HFFc6 (cell line): ENCODE results near the gene IFNLR1. TPM values are rescaled to one million over a fixed set of nuclear protein-coding genes. Genes with fewer than 3 reads are reported as not detected.

Experiments
- DNase-seq: peaks from one replicate; pipeline ENCODE4 v3.0.0-alpha.2; 2018
- H3K27ac Mint-ChIP-seq: 2 replicates; pipeline ENCODE4 v1.8.0; 2020; ENCODE audit warnings: mild to moderate bottlenecking, mixed read lengths
- H3K27me3 Mint-ChIP-seq: 2 replicates; pipeline ENCODE4 v1.8.0; 2021; ENCODE audit warnings: mild to moderate bottlenecking, moderate library complexity, mixed read lengths; ENCODE audit not compliant: insufficient read depth
- H3K36me3 Mint-ChIP-seq: 2 replicates; pipeline ENCODE4 v1.8.0; 2021; ENCODE audit warnings: low read depth, mixed read lengths
- H3K4me1 Mint-ChIP-seq: 2 replicates; pipeline ENCODE4 v1.8.0; 2020; ENCODE audit warnings: low read depth, mixed read lengths
- H3K4me3 Mint-ChIP-seq: 2 replicates; pipeline ENCODE4 v1.8.0; 2020; ENCODE audit warnings: mild to moderate bottlenecking, moderate library complexity, mixed read lengths
- H3K9me3 Mint-ChIP-seq: 2 replicates; pipeline ENCODE4 v1.8.0; 2020; ENCODE audit warnings: mild to moderate bottlenecking, mixed read lengths
- CTCF ChIP-seq: fragments of 200-600 bp; sonication (generic); IDR thresholded peaks from 2 replicates; pipeline ENCODE4 v1.5.0; 2021; ENCODE audit warnings: antibody characterized with exemption, mild to moderate bottlenecking
- total RNA-seq, 6 experiments: library from RNA; stranded (reverse); fragmentation: NEBNext Ultra II Directional; extraction: Animal tissue kit (Norgen Biotek cat#: 25700); gene quantifications; 2 replicates in 1 of 6; 3 replicates in 5 of 6; pipeline ENCODE4 v1.2.3, GENCODE V29; 2021

IFNLR1 gene
- total RNA-seq, 6 experiments from 2014 or later, result not detected

GRCh38 chr1:24126018-24126671, 60.9 kb downstream of the IFNLR1 start:
- Mint-ChIP-seq H3K27ac (peak overlapping the region; percentile 62), H3K4me3 (peak overlapping the region; percentile 28; the same call in 1 of the 2 replicates), H3K27me3 (peaks cover 7% of the 10 kb centered on the region), H3K36me3 (no peaks in the 10 kb centered on the region), H3K9me3 (peaks cover 9% of the 10 kb centered on the region), H3K4me1 (peaks cover 24% of the 10 kb centered on the region)
- peak; percentile 29 for DNase-seq
- TF ChIP-seq CTCF, result no peak

GRCh38 chr1:24125456-24125855, 61.6 kb downstream of the IFNLR1 start:
- DNase-seq, result no peak
- no peak for TF ChIP-seq CTCF
- H3K27ac Mint-ChIP-seq, result no peak overlapping the region
- H3K4me3 Mint-ChIP-seq, result no peak overlapping the region
- peaks cover 11% of the 10 kb centered on the region for H3K27me3 Mint-ChIP-seq
- H3K36me3 Mint-ChIP-seq, result no peaks in the 10 kb centered on the region
- peaks cover 24% of the 10 kb centered on the region for H3K4me1 Mint-ChIP-seq
- H3K9me3 Mint-ChIP-seq, result peaks cover 6% of the 10 kb centered on the region; the same call in 1 of the 2 replicates

- Mint-ChIP-seq H3K36me3 (no peaks in the 10 kb centered on the region), H3K4me1 (peaks cover 24% of the 10 kb centered on the region), H3K9me3 (peaks cover 4% of the 10 kb centered on the region; the same call in 1 of the 2 replicates), H3K27me3 (peaks cover 12% of the 10 kb centered on the region), H3K27ac (no peak overlapping the region), H3K4me3 (no peak overlapping the region)
- no peak for TF ChIP-seq CTCF
- no peak for DNase-seq
Measured at GRCh38 chr1:24124980-24125379, 62.1 kb downstream of the IFNLR1 start.

DNA sequence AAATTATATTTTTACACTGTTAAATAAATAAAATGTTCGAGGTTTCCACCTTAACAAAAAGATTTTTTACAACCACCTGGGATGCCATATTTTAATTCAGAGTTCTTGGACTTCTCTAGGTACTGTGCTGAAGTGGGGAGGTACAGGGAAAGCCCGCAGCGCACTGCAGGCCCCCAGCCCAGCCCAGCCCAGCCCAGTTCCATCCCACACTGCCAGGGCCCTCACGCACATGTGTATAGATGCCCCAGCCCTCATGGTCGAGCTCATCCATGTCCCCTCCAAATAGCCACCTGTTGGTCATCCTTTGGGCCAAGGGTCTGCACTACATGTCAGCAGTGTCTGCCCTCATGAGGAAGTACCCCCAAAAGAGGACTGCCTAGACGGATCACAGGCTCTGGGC, 63.5 kb downstream of the IFNLR1 start:
- H3K27me3 Mint-ChIP-seq, result peaks cover 15% of the 10 kb centered on the region
- peaks cover 24% of the 10 kb centered on the region for H3K4me1 Mint-ChIP-seq
- H3K4me3 Mint-ChIP-seq, result no peak overlapping the region
- H3K27ac Mint-ChIP-seq, result no peak overlapping the region
- DNase-seq, result no peak
- H3K36me3 Mint-ChIP-seq, result no peaks in the 10 kb centered on the region
- TF ChIP-seq CTCF, result no peak
- H3K9me3 Mint-ChIP-seq, result no peaks in the 10 kb centered on the region

- no peak for TF ChIP-seq CTCF
- H3K36me3 Mint-ChIP-seq, result no peaks in the 10 kb centered on the region
- no peak for DNase-seq
- no peak overlapping the region for H3K27ac Mint-ChIP-seq
- no peak overlapping the region for H3K4me3 Mint-ChIP-seq
- no peaks in the 10 kb centered on the region for H3K9me3 Mint-ChIP-seq
- H3K27me3 Mint-ChIP-seq, result peaks cover 15% of the 10 kb centered on the region
- H3K4me1 Mint-ChIP-seq, result peaks cover 29% of the 10 kb centered on the region
Measured at GRCh38 chr1:24122776-24123175, 64.3 kb downstream of the IFNLR1 start.
